Measurements from ENCODE around the gene TAF1C. TPM values are rescaled to one million over a fixed set of nuclear protein-coding genes. Genes with fewer than 3 reads are reported as not detected.

Gene TAF1C
- total and polyA plus RNA-seq, 2 of the 4 experiments (the other 2 are of a cell fraction), result 7.3 to 35.5 TPM

DNA sequence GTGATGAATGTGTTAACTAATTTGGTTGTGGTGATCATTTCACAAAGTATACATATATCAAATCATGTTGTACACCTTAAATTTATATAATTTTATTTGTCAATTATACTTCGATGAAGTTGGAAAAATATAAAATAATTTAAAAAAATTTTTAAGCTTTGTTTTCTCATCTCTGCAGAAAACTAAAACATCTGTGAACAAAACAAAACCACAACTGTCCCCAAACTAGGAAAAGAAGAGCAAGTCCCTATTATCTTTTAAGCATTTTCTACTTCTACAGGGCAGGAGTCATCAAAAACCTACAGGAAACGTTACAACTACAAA is 48.4 kb downstream of the TAF1C start:
- H3K9me1 ChIP-seq (ENCODE audit: insufficient read depth, low read length), result peaks cover 20% of the 10 kb centered on the region
- POLR2A ChIA-PET (ENCODE audit: unreplicated experiment), result no interaction called here
- H4K91ac ChIP-seq (ENCODE audit: insufficient read depth, low read depth, low read length), result no peak overlapping the region
- H3K23ac ChIP-seq (ENCODE audit: low read depth, low read length), result 0 out of 2 replicates have a peak overlapping the region, but pooled peaks have one; percentile 45
- no peak for ATAC-seq (ENCODE audit: low read depth)
- H3K56ac ChIP-seq (ENCODE audit: extremely low read depth, insufficient read depth, low read length), result no peak overlapping the region
- CTCF ChIA-PET, result interaction anchor here (0.9 kb wide), 1 partner anchor 59 kb away, joined by 3 read pairs; no protein-coding TSS in a partner anchor
- no peak overlapping the region for H2AK9ac ChIP-seq (replicated peaks; ENCODE audit: low read depth, low read length, poor library complexity)
- H3K36me3 ChIP-seq (ENCODE audit: control insufficient read depth, insufficient read depth, low read length), result no peaks in the 10 kb centered on the region
- TF ChIP-seq MAZ (IDR thresholded peaks at IDR 0.05; ENCODE audit: borderline replicate concordance, low read depth, low read length) (no peak), RAD21 (IDR thresholded peaks at IDR 0.05; ENCODE audit: low read length) (no peak), RCOR1 (IDR thresholded peaks at IDR 0.05; ENCODE audit: insufficient replicate concordance, low read length) (no peak), CEBPB (IDR thresholded peaks at IDR 0.05; ENCODE audit: low read depth, low read length) (no peak), MXI1 (IDR thresholded peaks at IDR 0.05; ENCODE audit: borderline replicate concordance, low read depth, low read length) (no peak), CHD1 (IDR thresholded peaks at IDR 0.05; ENCODE audit: low read depth, low read length) (no peak), FOS (IDR thresholded peaks at IDR 0.05; ENCODE audit: low read depth, low read length) (no peak), BHLHE40 (IDR thresholded peaks at IDR 0.05; ENCODE audit: low read depth, low read length) (no peak), MAFK (IDR thresholded peaks at IDR 0.05; ENCODE audit: low read depth, low read length) (no peak), NFE2L2 (IDR thresholded peaks at IDR 0.05; ENCODE audit: low read depth, low read length) (no peak), POLR2A (IDR thresholded peaks at IDR 0.05; ENCODE audit: low read depth, low read length) (no peak), RFX5 (IDR thresholded peaks at IDR 0.05; ENCODE audit: low read depth, low read length) (no peak), SMC3 (IDR thresholded peaks at IDR 0.05; ENCODE audit: low read depth, low read length) (no peak)
- TF ChIP-seq, protein P1, sequence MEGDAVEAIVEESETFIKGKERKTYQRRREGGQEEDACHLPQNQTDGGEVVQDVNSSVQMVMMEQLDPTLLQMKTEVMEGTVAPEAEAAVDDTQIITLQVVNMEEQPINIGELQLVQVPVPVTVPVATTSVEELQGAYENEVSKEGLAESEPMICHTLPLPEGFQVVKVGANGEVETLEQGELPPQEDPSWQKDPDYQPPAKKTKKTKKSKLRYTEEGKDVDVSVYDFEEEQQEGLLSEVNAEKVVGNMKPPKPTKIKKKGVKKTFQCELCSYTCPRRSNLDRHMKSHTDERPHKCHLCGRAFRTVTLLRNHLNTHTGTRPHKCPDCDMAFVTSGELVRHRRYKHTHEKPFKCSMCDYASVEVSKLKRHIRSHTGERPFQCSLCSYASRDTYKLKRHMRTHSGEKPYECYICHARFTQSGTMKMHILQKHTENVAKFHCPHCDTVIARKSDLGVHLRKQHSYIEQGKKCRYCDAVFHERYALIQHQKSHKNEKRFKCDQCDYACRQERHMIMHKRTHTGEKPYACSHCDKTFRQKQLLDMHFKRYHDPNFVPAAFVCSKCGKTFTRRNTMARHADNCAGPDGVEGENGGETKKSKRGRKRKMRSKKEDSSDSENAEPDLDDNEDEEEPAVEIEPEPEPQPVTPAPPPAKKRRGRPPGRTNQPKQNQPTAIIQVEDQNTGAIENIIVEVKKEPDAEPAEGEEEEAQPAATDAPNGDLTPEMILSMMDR (conservative IDR thresholded peaks at IDR 0.05; ENCODE audit: low read depth, low read length), result no peak
- TF ChIP-seq, protein P2, sequence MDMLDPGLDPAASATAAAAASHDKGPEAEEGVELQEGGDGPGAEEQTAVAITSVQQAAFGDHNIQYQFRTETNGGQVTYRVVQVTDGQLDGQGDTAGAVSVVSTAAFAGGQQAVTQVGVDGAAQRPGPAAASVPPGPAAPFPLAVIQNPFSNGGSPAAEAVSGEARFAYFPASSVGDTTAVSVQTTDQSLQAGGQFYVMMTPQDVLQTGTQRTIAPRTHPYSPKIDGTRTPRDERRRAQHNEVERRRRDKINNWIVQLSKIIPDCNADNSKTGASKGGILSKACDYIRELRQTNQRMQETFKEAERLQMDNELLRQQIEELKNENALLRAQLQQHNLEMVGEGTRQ (IDR thresholded peaks at IDR 0.05; ENCODE audit: low read depth, low read length), result no peak
- TF ChIP-seq, protein P3, sequence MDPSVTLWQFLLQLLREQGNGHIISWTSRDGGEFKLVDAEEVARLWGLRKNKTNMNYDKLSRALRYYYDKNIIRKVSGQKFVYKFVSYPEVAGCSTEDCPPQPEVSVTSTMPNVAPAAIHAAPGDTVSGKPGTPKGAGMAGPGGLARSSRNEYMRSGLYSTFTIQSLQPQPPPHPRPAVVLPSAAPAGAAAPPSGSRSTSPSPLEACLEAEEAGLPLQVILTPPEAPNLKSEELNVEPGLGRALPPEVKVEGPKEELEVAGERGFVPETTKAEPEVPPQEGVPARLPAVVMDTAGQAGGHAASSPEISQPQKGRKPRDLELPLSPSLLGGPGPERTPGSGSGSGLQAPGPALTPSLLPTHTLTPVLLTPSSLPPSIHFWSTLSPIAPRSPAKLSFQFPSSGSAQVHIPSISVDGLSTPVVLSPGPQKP (IDR thresholded peaks at IDR 0.05; ENCODE audit: borderline replicate concordance, low read depth, low read length), result no peak
- no peak overlapping the region for H3K27ac ChIP-seq (ENCODE audit: insufficient read depth, low read length)
- H3K9me3 ChIP-seq (ENCODE audit: control insufficient read depth, insufficient read depth, low read length), result no peaks in the 10 kb centered on the region
- intact Hi-C loops (cut with micrococcal nuclease) (no loop called here), dilution Hi-C loops (cut with HindIII; ENCODE audit: low sequenced_read_pairs, unreplicated experiment) (no loop called here), in situ Hi-C loops (cut with MboI; ENCODE audit: low sequenced_read_pairs) (no loop called here)
- H3K4me1 ChIP-seq (ENCODE audit: control insufficient read depth, insufficient read depth, low read length), result peaks cover 25% of the 10 kb centered on the region
- H3K27me3 ChIP-seq (ENCODE audit: control insufficient read depth, insufficient read depth, low read length), result no peaks in the 10 kb centered on the region
- H3K4me2 ChIP-seq (ENCODE audit: low read depth, low read length), result 0 out of 2 replicates have a peak overlapping the region, but pooled peaks have one; percentile 25
- H2AFZ ChIP-seq (replicated peaks; ENCODE audit: low read length, poor library complexity), result peak overlapping the region; percentile 25
- H3K4me3 ChIP-seq (ENCODE audit: insufficient read depth, low read depth, low read length), result no peak overlapping the region
- no CpG with 5 or more reads among the region's 2 CpGs for WGBS, 2 experiments (ENCODE audit: extremely low coverage in 2 of 2, insufficient read length in 1 of 2)
- H3K18ac ChIP-seq (ENCODE audit: low read depth, low read length), result no peak overlapping the region
- H2BK15ac ChIP-seq (ENCODE audit: low read depth, low read length), result no peak overlapping the region
- H2BK5ac ChIP-seq (ENCODE audit: low read depth, low read length, poor library complexity, severe bottlenecking), result no peak overlapping the region
- no peak overlapping the region for H2BK20ac ChIP-seq (ENCODE audit: low read depth, low read length)
- H3K14ac ChIP-seq (replicated peaks; ENCODE audit: low read depth, low read length), result peak overlapping the region; percentile 69; the same call in 1 of the 2 replicates
- no peak for DNase-seq
- no TSS peak for BruUV-seq (replicated peaks)
- H4K5ac ChIP-seq (ENCODE audit: low read depth, low read length), result no peak overlapping the region
- H4K20me1 ChIP-seq (ENCODE audit: insufficient read depth, low read length), result peaks cover 21% of the 10 kb centered on the region; the same call in 1 of the 2 replicates
- H4K8ac ChIP-seq (ENCODE audit: low read depth in 2 of 2, low read length in 2 of 2), result peak overlapping the region in 1 of 2 experiments; percentile 9; a peak in 1 of 4 replicates
- H2BK120ac ChIP-seq (ENCODE audit: low read depth, low read length), result no peak overlapping the region
- no peak overlapping the region for H2AK5ac ChIP-seq (ENCODE audit: low read depth, low read length)
- H3K4ac ChIP-seq (ENCODE audit: low read depth, low read length), result no peak overlapping the region; the same call in 1 of the 2 replicates
- H3K9ac ChIP-seq (ENCODE audit: low read depth, low read length), result no peak overlapping the region
- H3K79me1 ChIP-seq (ENCODE audit: low read depth in 1 of 2, low read length in 2 of 2), result peaks cover 26 to 69% of the 10 kb centered on the region in 2 experiments
